HEK293 (cell line): ENCODE results near the gene RYR2.

Source experiments
- CTCF ChIA-PET: fragments of 350-600 bp; formaldehyde crosslinking; extraction: SDS; loops from one replicate; lab custom pipeline; 2021; ENCODE audit warnings: antibody characterized with exemption; lab: Yijun Ruan, JAX
- POLR2A ChIA-PET: fragments of 300-600 bp; formaldehyde crosslinking; extraction: SDS; loops from one replicate; lab custom pipeline; 2020; ENCODE audit warnings: antibody characterized with exemption, inconsistent platforms; lab: Yijun Ruan, JAX
- H3K27ac ChIP-seq: fragments of 200-500 bp; sonication (Bioruptor generic); 2 replicates; pipeline ENCODE4 v1.5.1; 2014; ENCODE audit warnings: low read depth, low read length, control low read depth, inconsistent platforms; ENCODE audit errors: extremely low read depth
- H3K36me3 ChIP-seq, 2 experiments: fragments of 200-500 bp in 1 of 2; sonication (Bioruptor generic) in 1 of 2; 1 replicate in 1 of 2; 2 replicates in 1 of 2; pipeline ENCODE4 v1.5.1; 2014 to 2017; ENCODE audit warnings: inconsistent platforms in 2 of 2, low read length in 2 of 2; ENCODE audit not compliant: control insufficient read depth in 2 of 2, insufficient read depth in 1 of 2
- H3K4me1 ChIP-seq: fragments of 200-500 bp; sonication (Bioruptor generic); 2 replicates; pipeline ENCODE4 v1.5.1; 2014; ENCODE audit warnings: mild to moderate bottlenecking, low read length, inconsistent platforms; ENCODE audit not compliant: control insufficient read depth, insufficient read depth
- H3K4me3 ChIP-seq: 2 replicates; pipeline ENCODE4 v1.5.1; 2011; ENCODE audit warnings: low read depth, mild to moderate bottlenecking, control low read depth, low read length, moderate library complexity
- H3K9me3 ChIP-seq: fragments of 200-500 bp; sonication (Bioruptor generic); 2 replicates; pipeline ENCODE4 v1.5.1; 2014; ENCODE audit warnings: low read depth, low read length, inconsistent platforms; ENCODE audit not compliant: control insufficient read depth, insufficient read depth
- ATF2 ChIP-seq: fragments of 450-650 bp; formaldehyde crosslinking; IDR thresholded peaks from 2 replicates; pipeline ENCODE4 v1.5.1; 2016; ENCODE audit warnings: missing biosample characterization, missing genetic modification characterization, low read depth
- HIC1 ChIP-seq: fragments of 450-650 bp; formaldehyde crosslinking; IDR thresholded peaks from 2 replicates; pipeline ENCODE4 v1.5.1; 2016; ENCODE audit warnings: missing biosample characterization, missing genetic modification characterization
- PATZ1 ChIP-seq: fragments of 450-650 bp; formaldehyde crosslinking; IDR thresholded peaks from 2 replicates; pipeline ENCODE4 v1.5.1; 2016; ENCODE audit warnings: missing biosample characterization, missing genetic modification characterization
- TSHZ1 ChIP-seq: fragments of 450-650 bp; formaldehyde crosslinking; IDR thresholded peaks from 2 replicates; pipeline ENCODE4 v1.5.1; 2016; ENCODE audit warnings: missing biosample characterization, missing genetic modification characterization, borderline replicate concordance
- ZFP41 ChIP-seq: fragments of 450-650 bp; formaldehyde crosslinking; IDR thresholded peaks from 2 replicates; pipeline ENCODE4 v1.5.1; 2016; ENCODE audit warnings: missing biosample characterization, missing genetic modification characterization, borderline replicate concordance
- ZNF155 ChIP-seq: fragments of 450-650 bp; formaldehyde crosslinking; IDR thresholded peaks from 2 replicates; pipeline ENCODE4 v1.5.1; 2016; ENCODE audit warnings: missing biosample characterization, missing genetic modification characterization
- ZNF2 ChIP-seq: fragments of 450-650 bp; formaldehyde crosslinking; IDR thresholded peaks from 2 replicates; pipeline ENCODE4 v1.5.1; 2016; ENCODE audit warnings: missing biosample characterization, missing genetic modification characterization
- ZNF211 ChIP-seq: fragments of 450-650 bp; formaldehyde crosslinking; IDR thresholded peaks from 2 replicates; pipeline ENCODE4 v1.5.1; 2016; ENCODE audit warnings: low read depth, missing biosample characterization, missing genetic modification characterization
- ZNF214 ChIP-seq: fragments of 450-650 bp; formaldehyde crosslinking; IDR thresholded peaks from 2 replicates; pipeline ENCODE4 v1.5.1; 2017; ENCODE audit warnings: missing biosample characterization, mild to moderate bottlenecking, missing genetic modification characterization, borderline replicate concordance
- ZNF302 ChIP-seq: fragments of 450-650 bp; formaldehyde crosslinking; IDR thresholded peaks from 2 replicates; pipeline ENCODE4 v1.5.1; 2016; ENCODE audit warnings: missing biosample characterization, missing genetic modification characterization, low read depth
- ZNF449 ChIP-seq: fragments of 450-650 bp; formaldehyde crosslinking; IDR thresholded peaks from 2 replicates; pipeline ENCODE4 v1.5.1; 2017; ENCODE audit warnings: missing biosample characterization, mild to moderate bottlenecking, missing genetic modification characterization, moderate library complexity
- ZNF560 ChIP-seq: fragments of 450-650 bp; formaldehyde crosslinking; IDR thresholded peaks from 2 replicates; pipeline ENCODE4 v1.5.1; 2017; ENCODE audit warnings: missing biosample characterization, missing genetic modification characterization, borderline replicate concordance
- ZNF580 ChIP-seq: fragments of 450-650 bp; formaldehyde crosslinking; IDR thresholded peaks from 2 replicates; pipeline ENCODE4 v1.5.1; 2016; ENCODE audit warnings: missing biosample characterization, missing genetic modification characterization
- ZNF600 ChIP-seq: fragments of 450-650 bp; formaldehyde crosslinking; IDR thresholded peaks from 2 replicates; pipeline ENCODE4 v1.5.1; 2016; ENCODE audit warnings: missing biosample characterization, missing genetic modification characterization
- ZNF626 ChIP-seq: fragments of 450-650 bp; sonication (Bioruptor Pico); formaldehyde crosslinking; IDR thresholded peaks from 2 replicates; pipeline ENCODE4 v1.5.1; 2018; ENCODE audit warnings: missing biosample characterization, missing genetic modification characterization, inconsistent platforms
- ZNF660 ChIP-seq: fragments of 450-650 bp; IDR thresholded peaks from 2 replicates; pipeline ENCODE4 v1.5.1; 2018; ENCODE audit warnings: missing biosample characterization, mild to moderate bottlenecking, missing genetic modification characterization
- ZNF704 ChIP-seq: fragments of 450-650 bp; formaldehyde crosslinking; IDR thresholded peaks from 2 replicates; pipeline ENCODE4 v1.5.1; 2016; ENCODE audit warnings: missing biosample characterization, missing genetic modification characterization
- ZNF791 ChIP-seq: fragments of 450-650 bp; formaldehyde crosslinking; IDR thresholded peaks from 2 replicates; pipeline ENCODE4 v1.5.1; 2016; ENCODE audit warnings: missing biosample characterization, missing genetic modification characterization

Gene RYR2

GRCh38 chr1:237394281-237394680 lies 352.3 kb downstream of the RYR2 start:
- no peak overlapping the region for H3K27ac ChIP-seq
- TF ChIP-seq TSHZ1 (tag by site-specific recombination) (no peak), ZNF449 (no peak), ZNF791 (tag by site-specific recombination) (no peak), ZNF2 (tag by site-specific recombination) (no peak), ZNF660 (tag by site-specific recombination) (no peak), ZNF155 (no peak), ZNF580 (tag by site-specific recombination) (no peak), PATZ1 (tag by site-specific recombination) (no peak), ZNF560 (no peak), ZNF600 (tag by site-specific recombination) (no peak), ZNF214 (no peak), ZNF704 (tag by site-specific recombination) (no peak)
- TF ChIP-seq, all 188 proteins: peak for 0
- H3K4me1 ChIP-seq = no peaks in the 10 kb centered on the region
- CTCF ChIA-PET = interaction anchor here (1.4 to 1.6 kb wide), 2 partner anchors 9 to 635 kb away, joined by 6 to 10 read pairs; no protein-coding TSS in a partner anchor
- no peak overlapping the region for H3K4me3 ChIP-seq
- no peaks in the 10 kb centered on the region for H3K9me3 ChIP-seq
- POLR2A ChIA-PET = interaction anchor here (1.3 kb wide), 1 partner anchor 353 kb away, joined by 4 read pairs; the partner anchor contains the start of gene RYR2
- H3K36me3 ChIP-seq = no peaks in the 10 kb centered on the region

GRCh38 chr1:237396426-237396825 lies 354.4 kb downstream of the RYR2 start:
- no peaks in the 10 kb centered on the region for H3K4me1 ChIP-seq
- H3K9me3 ChIP-seq = no peaks in the 10 kb centered on the region
- no peaks in the 10 kb centered on the region for H3K36me3 ChIP-seq
- ChIA-PET POLR2A (no interaction called here), CTCF (interaction anchor here (1.2 kb wide), 1 partner anchor 10 kb away, joined by 3 read pairs; no protein-coding TSS in a partner anchor)
- H3K27ac ChIP-seq = no peak overlapping the region
- H3K4me3 ChIP-seq = no peak overlapping the region
- no peak for TF ChIP-seq ZNF302 (tag by site-specific recombination)
- TF ChIP-seq ATF2 (tag by site-specific recombination) = no peak
- TF ChIP-seq ZNF211 (tag by site-specific recombination) = no peak
- TF ChIP-seq ZNF449 = no peak
- TF ChIP-seq ZNF626 = no peak
- no peak for TF ChIP-seq HIC1 (tag by site-specific recombination)
- no peak for TF ChIP-seq ZFP41 (tag by site-specific recombination)
